ENCODE data around the gene POFUT1. TPM values are rescaled to one million over a fixed set of nuclear protein-coding genes. Genes with fewer than 3 reads are reported as not detected.
A peak's percentile ranks its signal among the peaks of the same experiment; 100 is the strongest.

POFUT1 gene
- total RNA-seq = 10 to 100 TPM in 5 of 8 experiments, 1 to 10 TPM in 3; 7.3 to 46.2 (median 23.1) TPM

- ATAC-seq (replicated peaks in 6 of 8) = peak; percentile 92 to 98 (median 93)
- Histone ChIP-seq H3K27ac (peak within 1 kb of the TSS; percentile 82 to 90), H3K4me3 (peak within 1 kb of the TSS; percentile 56 to 91 (median 72)), H3K4me1 (replicated peaks in 1 of 2) (peaks cover 39 to 48% of the 10 kb centered on the region in 2 donors)
- in situ Hi-C loops (cut with MboI; ENCODE audit: low pct_unique_long_range_greater_than_20kb in 2 of 9, low sequenced_read_pairs in 9 of 9, unreplicated experiment in 9 of 9) = no loop called here
- WGBS, 10 experiments = 3 to 36% (median 6%) methylated on average over 2 to 7 of the region's 74 CpGs; no CpG with 5 or more reads in 4 of the 10 experiments
These were observed at the start of gene POFUT1, which contains the start of gene PLAGL2 for GRCh38 chr20:32207626-32208498. Gene POFUT1, plus strand, starts transcription at chr20:32207880. Its CDS starts 62 bp downstream, at chr20:32207942. Gene PLAGL2, minus strand, starts transcription at chr20:32207743. Its CDS starts 5,565 bp downstream, at chr20:32202178.

GRCh38 chr20:32158351-32158750 is 49.3 kb upstream of the POFUT1 start:
- 78 to 100% (median 90%) methylated on average over 2 to 8 of the region's 11 CpGs; no CpG with 5 or more reads in 5 of the 10 experiments for WGBS, 10 experiments
- in situ Hi-C loops (cut with MboI; ENCODE audit: low pct_unique_long_range_greater_than_20kb in 2 of 9, low sequenced_read_pairs in 9 of 9, unreplicated experiment in 9 of 9) = no loop called here
- no peak overlapping the region for H3K27ac ChIP-seq
- H3K4me3 ChIP-seq = no peak overlapping the region
- no peaks in the 10 kb centered on the region for H3K4me1 ChIP-seq (replicated peaks in 1 of 2)
- no peak for ATAC-seq (replicated peaks in 6 of 8)

GRCh38 chr20:32158943-32159660 is 48.6 kb upstream of the POFUT1 start:
- Histone ChIP-seq H3K4me3 (no peak overlapping the region), H3K27ac (no peak overlapping the region), H3K4me1 (replicated peaks in 1 of 2) (no peaks in the 10 kb centered on the region)
- in situ Hi-C loops (cut with MboI; ENCODE audit: low pct_unique_long_range_greater_than_20kb in 2 of 9, low sequenced_read_pairs in 9 of 9, unreplicated experiment in 9 of 9) = no loop called here
- no peak for ATAC-seq (replicated peaks in 6 of 8)
- WGBS, 10 experiments = 60 to 100% (median 90%) methylated on average over 1 to 3 of the region's 4 CpGs; no CpG with 5 or more reads in 4 of the 10 experiments

- ATAC-seq (replicated peaks in 6 of 8) = no peak
- 0 to 89% methylated on average over 1 to 3 of the region's 5 CpGs; no CpG with 5 or more reads in 8 of the 10 experiments for WGBS, 10 experiments
- Histone ChIP-seq H3K4me3 (no peak overlapping the region), H3K27ac (no peak overlapping the region), H3K4me1 (replicated peaks in 1 of 2) (no peaks in the 10 kb centered on the region)
- in situ Hi-C loops (cut with MboI; ENCODE audit: low pct_unique_long_range_greater_than_20kb in 2 of 9, low sequenced_read_pairs in 9 of 9, unreplicated experiment in 9 of 9) = no loop called here
These were observed 47.9 kb upstream of the POFUT1 start for GRCh38 chr20:32159766-32160221.

- Histone ChIP-seq H3K27ac (no peak overlapping the region), H3K4me1 (replicated peaks in 1 of 2) (no peaks in the 10 kb centered on the region), H3K4me3 (no peak overlapping the region)
- no peak for ATAC-seq (replicated peaks in 6 of 8)
- in situ Hi-C loops (cut with MboI; ENCODE audit: low pct_unique_long_range_greater_than_20kb in 2 of 9, low sequenced_read_pairs in 9 of 9, unreplicated experiment in 9 of 9) = no loop called here
- 94 to 100% (median 98%) methylated on average over 1 to 4 of the region's 5 CpGs; no CpG with 5 or more reads in 6 of the 10 experiments for WGBS, 10 experiments
These were observed 47.3 kb upstream of the POFUT1 start for GRCh38 chr20:32160341-32160740.

- Histone ChIP-seq H3K4me3 (no peak overlapping the region), H3K27ac (no peak overlapping the region), H3K4me1 (replicated peaks in 1 of 2) (no peaks in the 10 kb centered on the region)
- no peak for ATAC-seq (replicated peaks in 6 of 8)
- 0 to 100% (median 72%) methylated on average over 1 to 3 of the region's 3 CpGs; no CpG with 5 or more reads in 2 of the 10 experiments for WGBS, 10 experiments
- in situ Hi-C loops (cut with MboI; ENCODE audit: low pct_unique_long_range_greater_than_20kb in 2 of 9, low sequenced_read_pairs in 9 of 9, unreplicated experiment in 9 of 9) = no loop called here
These were observed 45.3 kb upstream of the POFUT1 start for GRCh38 chr20:32162351-32162750.

GRCh38 chr20:32163951-32164350 is 43.7 kb upstream of the POFUT1 start:
- WGBS, 10 experiments = 60 to 100% (median 100%) methylated on average over 1 to 2 of the region's 5 CpGs; no CpG with 5 or more reads in 5 of the 10 experiments
- Histone ChIP-seq H3K27ac (no peak overlapping the region), H3K4me3 (no peak overlapping the region), H3K4me1 (replicated peaks in 1 of 2) (no peaks in the 10 kb centered on the region)
- no peak for ATAC-seq (replicated peaks in 6 of 8)
- in situ Hi-C loops (cut with MboI; ENCODE audit: low pct_unique_long_range_greater_than_20kb in 2 of 9, low sequenced_read_pairs in 9 of 9, unreplicated experiment in 9 of 9) = no loop called here

GRCh38 chr20:32164984-32165735 is 42.5 kb upstream of the POFUT1 start:
- WGBS, 10 experiments = 88 to 100% (median 96%) methylated on average over 2 to 14 of the region's 21 CpGs; no CpG with 5 or more reads in 1 of the 10 experiments
- no peak overlapping the region for H3K4me3 ChIP-seq
- no peak for ATAC-seq (replicated peaks in 6 of 8)
- in situ Hi-C loops (cut with MboI; ENCODE audit: low pct_unique_long_range_greater_than_20kb in 2 of 9, low sequenced_read_pairs in 9 of 9, unreplicated experiment in 9 of 9) = no loop called here
- H3K4me1 ChIP-seq (replicated peaks in 1 of 2) = no peaks in the 10 kb centered on the region
- H3K27ac ChIP-seq = no peak overlapping the region

- WGBS, 10 experiments = 46 to 100% (median 96%) methylated on average over 2 to 5 of the region's 8 CpGs; no CpG with 5 or more reads in 5 of the 10 experiments
- H3K4me3 ChIP-seq = no peak overlapping the region
- no peak overlapping the region for H3K27ac ChIP-seq
- in situ Hi-C loops (cut with MboI; ENCODE audit: low pct_unique_long_range_greater_than_20kb in 2 of 9, low sequenced_read_pairs in 9 of 9, unreplicated experiment in 9 of 9) = no loop called here
- no peaks in the 10 kb centered on the region for H3K4me1 ChIP-seq (replicated peaks in 1 of 2)
- peak in 1 of 8 experiments; percentile 6 for ATAC-seq (replicated peaks in 6 of 8)
These were observed 41.7 kb upstream of the POFUT1 start for GRCh38 chr20:32165836-32166545.

- in situ Hi-C loops (cut with MboI; ENCODE audit: low pct_unique_long_range_greater_than_20kb in 2 of 9, low sequenced_read_pairs in 9 of 9, unreplicated experiment in 9 of 9) = no loop called here
- H3K4me3 ChIP-seq = no peak overlapping the region
- no peak overlapping the region for H3K27ac ChIP-seq
- no peaks in the 10 kb centered on the region for H3K4me1 ChIP-seq (replicated peaks in 1 of 2)
- 80 to 100% (median 100%) methylated on average over 1 to 4 of the region's 4 CpGs for WGBS, 10 experiments
- no peak for ATAC-seq (replicated peaks in 6 of 8)
These were observed 40.1 kb upstream of the POFUT1 start for GRCh38 chr20:32167552-32167951.

GRCh38 chr20:32168184-32168910 is 39.3 kb upstream of the POFUT1 start:
- no peak overlapping the region for H3K27ac ChIP-seq
- 67 to 100% (median 100%) methylated on average over 1 to 2 of the region's 2 CpGs; no CpG with 5 or more reads in 3 of the 10 experiments for WGBS, 10 experiments
- in situ Hi-C loops (cut with MboI; ENCODE audit: low pct_unique_long_range_greater_than_20kb in 2 of 9, low sequenced_read_pairs in 9 of 9, unreplicated experiment in 9 of 9) = no loop called here
- no peak overlapping the region for H3K4me3 ChIP-seq
- ATAC-seq (replicated peaks in 6 of 8) = peak in 3 of 8 experiments; percentile 86 to 94 (median 94)
- H3K4me1 ChIP-seq (replicated peaks in 1 of 2) = no peaks in the 10 kb centered on the region

Data from motor neuron (in vitro differentiated cells).